SH-SY5Y (cell line): ENCODE measurements around the gene SLC25A20.

Experiments used
- GATA2 ChIP-seq: IDR thresholded peaks from 2 replicates; pipeline ENCODE4 v1.6.1; 2011; ENCODE audit warnings: mild to moderate bottlenecking, low read depth, low read length
- GATA3 ChIP-seq: IDR thresholded peaks from 2 replicates; pipeline ENCODE4 v1.6.1; 2011; ENCODE audit warnings: low read depth, mild to moderate bottlenecking, low read length, moderate library complexity

GRCh38 chr3:48897460-48898376 is 964 bp downstream of the SLC25A20 start:
- TF ChIP-seq GATA2: no peak
- no peak for TF ChIP-seq GATA3
